GM20000 (cell line): ENCODE results near the gene CSDE1.
"Not testable (repeated sequence)": the region's sequence is repeated elsewhere in the genome, so short reads cannot be mapped to it uniquely, and the experiment has no call there.

Source experiments
- DNase-seq: peaks from one replicate; pipeline ENCODE4 v3.0.0; 2012; ENCODE audit warnings: low spot score
- CTCF ChIP-seq: IDR thresholded peaks from 2 replicates; pipeline ENCODE4 v1.5.1; 2012; ENCODE audit warnings: mild to moderate bottlenecking, control low read depth; ENCODE audit errors: extremely low read depth, missing control alignments

Gene CSDE1

DNA sequence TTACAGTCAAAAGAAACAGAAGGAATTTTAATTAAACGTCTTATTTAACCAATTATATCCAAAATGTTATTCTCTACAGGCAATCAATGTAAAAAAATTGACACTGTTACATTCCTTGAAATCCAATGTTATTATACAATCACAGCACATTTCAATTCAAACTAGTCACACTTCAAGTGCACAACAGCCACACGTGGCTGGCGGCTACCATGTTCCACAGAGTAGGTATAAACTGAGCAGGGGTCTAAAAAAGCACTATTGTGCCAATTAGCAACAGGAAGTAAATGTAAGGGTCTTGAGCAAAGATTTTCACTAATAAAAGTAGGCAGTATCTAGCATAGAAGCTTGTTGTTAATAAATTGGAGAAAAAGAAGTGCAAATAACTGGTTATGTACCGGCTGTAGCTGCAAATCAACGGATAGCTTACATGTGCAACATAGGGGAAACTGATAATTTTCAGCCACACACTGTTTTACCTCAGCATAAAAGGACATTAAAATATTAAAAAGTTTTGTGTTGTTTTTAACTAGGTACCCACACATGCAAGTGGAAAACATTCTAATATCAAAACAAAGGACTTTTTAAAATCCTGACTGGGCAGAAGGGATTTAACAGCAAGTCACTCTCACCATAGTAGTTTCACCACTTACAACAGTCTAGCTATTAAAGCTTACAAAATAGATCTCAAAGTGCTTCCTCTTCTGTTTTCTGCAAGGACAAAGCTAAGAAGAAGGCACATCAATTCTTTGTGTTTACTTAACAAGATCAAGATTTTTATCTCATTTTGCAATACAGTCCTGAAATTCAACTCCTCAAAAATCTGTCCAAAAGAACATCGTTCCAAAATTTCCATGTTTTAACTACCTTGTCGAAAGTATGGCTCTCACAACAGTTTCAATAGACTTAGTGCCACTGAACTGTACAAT, 2.5 kb downstream of the CSDE1 start:
- no peak for TF ChIP-seq CTCF
- no peak for DNase-seq

- not testable (repeated sequence) for DNase-seq
Observed at GRCh38 chr1:114753702-114754101, 4.1 kb downstream of the CSDE1 start.

DNA sequence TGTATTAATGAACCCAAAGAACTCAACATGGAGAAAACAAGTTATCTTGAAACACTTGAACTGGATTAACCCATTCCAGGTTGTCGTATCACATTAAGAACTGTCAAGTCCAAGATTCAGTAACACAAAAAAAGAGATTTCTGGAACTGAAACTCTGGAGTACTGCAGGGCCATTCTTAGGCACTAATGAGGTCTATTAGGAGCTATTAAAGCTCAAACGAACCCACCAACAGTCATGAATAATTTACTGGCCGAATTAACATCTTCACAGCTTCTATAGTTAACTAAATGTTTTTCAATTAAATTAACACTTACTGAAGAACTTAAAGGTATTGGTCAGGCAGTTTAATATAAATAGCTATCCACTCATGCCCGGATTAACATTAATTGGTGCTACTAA, 4.6 kb downstream of the CSDE1 start:
- TF ChIP-seq CTCF = no peak
- DNase-seq = no peak

- no peak for DNase-seq
- TF ChIP-seq CTCF = no peak
Observed at GRCh38 chr1:114750780-114751179, 7.0 kb downstream of the CSDE1 start.

GRCh38 chr1:114749835-114750234, 7.9 kb downstream of the CSDE1 start:
- DNase-seq = no peak
- TF ChIP-seq CTCF = no peak

DNA sequence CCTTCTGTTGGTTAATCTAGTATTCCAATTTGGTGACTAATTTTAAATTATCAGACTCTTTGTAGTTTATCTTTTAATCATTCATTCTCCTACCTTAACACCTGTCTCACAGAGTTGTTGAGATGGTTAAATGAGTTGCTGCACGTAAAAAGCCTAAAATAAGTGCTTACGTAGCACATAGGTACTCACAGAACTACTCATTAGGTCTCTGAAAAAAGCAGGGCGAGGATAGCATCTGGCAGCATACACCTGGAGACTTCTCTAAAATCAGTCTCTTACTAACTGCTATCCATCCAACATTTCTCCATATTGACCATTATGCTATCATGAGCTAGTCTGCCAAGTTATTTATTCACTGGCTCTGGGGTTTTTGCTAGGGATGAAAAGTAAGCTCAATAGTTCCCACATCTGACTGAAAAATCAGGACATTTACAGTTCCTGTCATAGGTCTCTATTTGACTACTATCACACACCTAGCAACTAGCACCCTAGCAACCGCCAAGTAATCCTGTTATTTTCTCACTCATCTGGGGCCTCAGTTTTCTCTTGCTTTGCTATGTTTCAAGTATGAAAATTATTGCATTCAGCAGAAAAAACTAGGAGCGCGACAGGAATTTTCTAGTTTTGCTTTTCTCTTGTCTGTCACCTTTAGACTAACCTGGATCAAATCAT, 11.2 kb downstream of the CSDE1 start:
- no peak for DNase-seq
- TF ChIP-seq CTCF = no peak

- TF ChIP-seq CTCF = no peak
- DNase-seq = no peak
Observed at GRCh38 chr1:114745291-114745690, 12.5 kb downstream of the CSDE1 start.
